Ammon's horn (tissue), 1 donor: ENCODE results near the gene THOC1.
A peak's percentile ranks its signal among the peaks of the same experiment; 100 is the strongest.
"Not testable (repeated sequence)": the region's sequence is repeated elsewhere in the genome, so short reads cannot be mapped to it uniquely, and the experiment has no call there.

Experiments
- DNase-seq: peaks from one replicate; pipeline ENCODE4 v3.0.0-alpha.2; 2016; ENCODE audit warnings: low spot score

THOC1 gene

GRCh38 chr18:267688-268552 lies at the start of gene THOC1:
THOC1 (minus strand) TSS chr18:268047; CDS start chr18:268019, 28 bp downstream.
- DNase-seq: peak; percentile 94

GRCh38 chr18:317618-318017 lies 49.8 kb upstream of the THOC1 start:
- no peak for DNase-seq

GRCh38 chr18:316393-316792 lies 48.5 kb upstream of the THOC1 start:
- DNase-seq: no peak

GRCh38 chr18:313931-314330 lies 46.1 kb upstream of the THOC1 start:
- DNase-seq: no peak

GRCh38 chr18:312415-312814 lies 44.6 kb upstream of the THOC1 start:
- no peak for DNase-seq

GRCh38 chr18:310042-310441 lies 42.2 kb upstream of the THOC1 start:
- no peak for DNase-seq

GRCh38 chr18:308086-308485 lies 40.2 kb upstream of the THOC1 start:
- not testable (repeated sequence) for DNase-seq

GRCh38 chr18:306608-307255 lies 38.9 kb upstream of the THOC1 start:
- no peak for DNase-seq

GRCh38 chr18:305003-305501 lies 37.2 kb upstream of the THOC1 start:
- no peak for DNase-seq

GRCh38 chr18:303607-304006 lies 35.8 kb upstream of the THOC1 start:
- DNase-seq: no peak

GRCh38 chr18:303011-303410 lies 35.2 kb upstream of the THOC1 start:
- no peak for DNase-seq

GRCh38 chr18:302097-302496 lies 34.2 kb upstream of the THOC1 start:
- no peak for DNase-seq

- DNase-seq: no peak
These were observed 30.1 kb upstream of the THOC1 start for GRCh38 chr18:297936-298335.

GRCh38 chr18:295756-296490 lies 28.1 kb upstream of the THOC1 start:
- DNase-seq: no peak

- DNase-seq: no peak
These were observed 26.7 kb upstream of the THOC1 start for GRCh38 chr18:294566-294965.

GRCh38 chr18:293536-293935 lies 25.7 kb upstream of the THOC1 start:
- peak; percentile 16 for DNase-seq

- DNase-seq: no peak
These were observed 24.4 kb upstream of the THOC1 start for GRCh38 chr18:292271-292670.

GRCh38 chr18:289970-290369 lies 22.1 kb upstream of the THOC1 start:
- DNase-seq: not testable (repeated sequence)

- DNase-seq: no peak
These were observed 21.2 kb upstream of the THOC1 start for GRCh38 chr18:289026-289425.

GRCh38 chr18:286515-287310 lies 18.9 kb upstream of the THOC1 start:
- DNase-seq: peak; percentile 65

GRCh38 chr18:285817-286216 lies 18.0 kb upstream of the THOC1 start:
- no peak for DNase-seq

GRCh38 chr18:275486-275885 lies 7.6 kb upstream of the THOC1 start:
- DNase-seq: peak; percentile 59
